ENCODE results near the gene WWTR1.

DNA sequence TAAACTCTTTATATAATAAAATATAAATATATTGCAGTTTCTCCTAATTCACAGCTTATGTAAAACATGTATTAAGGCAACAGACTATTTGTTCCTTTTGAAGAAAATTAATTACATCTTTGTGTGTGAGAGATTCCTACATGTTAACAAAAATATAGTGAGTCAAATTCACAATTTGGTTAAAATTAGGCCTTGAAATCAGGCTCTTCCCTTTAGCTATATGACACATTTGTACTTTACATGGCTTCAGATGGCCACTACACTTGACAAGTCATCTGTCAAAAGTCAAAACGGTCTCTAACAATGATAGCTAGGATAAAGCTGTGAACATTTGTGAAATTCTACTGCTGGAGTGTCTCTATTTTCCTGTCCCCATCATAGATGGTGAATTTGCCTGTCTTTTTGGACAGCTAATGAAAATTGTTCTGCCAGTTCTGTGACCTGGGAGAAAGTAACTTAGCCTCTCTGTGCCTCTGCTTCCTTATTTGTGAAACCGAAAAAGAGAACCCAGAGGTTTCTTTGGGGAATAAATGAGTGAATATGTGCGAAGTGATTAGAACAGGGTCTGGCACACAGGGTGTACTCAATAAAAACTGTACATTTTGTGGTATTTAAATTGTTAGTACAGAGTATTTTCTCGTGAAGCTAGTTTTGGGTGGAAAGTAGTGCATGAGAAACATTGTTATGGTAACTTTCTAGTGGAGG, 159.7 kb downstream of the WWTR1 start:
- TF ChIP-seq, protein P1, sequence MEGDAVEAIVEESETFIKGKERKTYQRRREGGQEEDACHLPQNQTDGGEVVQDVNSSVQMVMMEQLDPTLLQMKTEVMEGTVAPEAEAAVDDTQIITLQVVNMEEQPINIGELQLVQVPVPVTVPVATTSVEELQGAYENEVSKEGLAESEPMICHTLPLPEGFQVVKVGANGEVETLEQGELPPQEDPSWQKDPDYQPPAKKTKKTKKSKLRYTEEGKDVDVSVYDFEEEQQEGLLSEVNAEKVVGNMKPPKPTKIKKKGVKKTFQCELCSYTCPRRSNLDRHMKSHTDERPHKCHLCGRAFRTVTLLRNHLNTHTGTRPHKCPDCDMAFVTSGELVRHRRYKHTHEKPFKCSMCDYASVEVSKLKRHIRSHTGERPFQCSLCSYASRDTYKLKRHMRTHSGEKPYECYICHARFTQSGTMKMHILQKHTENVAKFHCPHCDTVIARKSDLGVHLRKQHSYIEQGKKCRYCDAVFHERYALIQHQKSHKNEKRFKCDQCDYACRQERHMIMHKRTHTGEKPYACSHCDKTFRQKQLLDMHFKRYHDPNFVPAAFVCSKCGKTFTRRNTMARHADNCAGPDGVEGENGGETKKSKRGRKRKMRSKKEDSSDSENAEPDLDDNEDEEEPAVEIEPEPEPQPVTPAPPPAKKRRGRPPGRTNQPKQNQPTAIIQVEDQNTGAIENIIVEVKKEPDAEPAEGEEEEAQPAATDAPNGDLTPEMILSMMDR (conservative IDR thresholded peaks at IDR 0.05): no peak
- no peak for TF ChIP-seq EZH2 (IDR thresholded peaks at IDR 0.05; ENCODE audit: low read depth)
